Osteoblast (primary cell): ENCODE results near the gene RASAL2. TPM values are rescaled to one million over a fixed set of nuclear protein-coding genes. Genes with fewer than 3 reads are reported as not detected.

Source experiments
- DNase-seq: peaks from one replicate; pipeline ENCODE4 v3.0.0; 2011; ENCODE audit warnings: low spot score, mixed read lengths; ENCODE audit not compliant: insufficient read length; ENCODE audit errors: missing footprints
- H2AFZ ChIP-seq: 2 replicates; pipeline ENCODE4 v1.6.0; 2011; ENCODE audit warnings: mild to moderate bottlenecking, low read length
- H3K27ac ChIP-seq: 2 replicates; pipeline ENCODE4 v1.5.1; 2011; ENCODE audit warnings: mild to moderate bottlenecking, low read depth, low read length, moderate library complexity
- H3K27me3 ChIP-seq: 2 replicates; pipeline ENCODE4 v1.6.0; 2012; ENCODE audit warnings: mild to moderate bottlenecking, control low read depth, inconsistent platforms, low read length, moderate library complexity; ENCODE audit not compliant: insufficient read depth
- H3K36me3 ChIP-seq: 2 replicates; pipeline ENCODE4 v1.5.1; 2011; ENCODE audit warnings: mild to moderate bottlenecking, low read length, control low read depth, moderate library complexity; ENCODE audit not compliant: insufficient read depth
- H3K4me1 ChIP-seq: 2 replicates; pipeline ENCODE4 v1.5.1; 2011; ENCODE audit warnings: mild to moderate bottlenecking, low read length, control low read depth, moderate library complexity; ENCODE audit not compliant: insufficient read depth
- H3K4me2 ChIP-seq: 2 replicates; pipeline ENCODE4 v1.6.0; 2011; ENCODE audit warnings: mild to moderate bottlenecking, low read length; ENCODE audit not compliant: insufficient read depth
- H3K4me3 ChIP-seq: fragments of 200-600 bp; sonication (generic); 3 replicates; pipeline ENCODE4 v1.5.1; 2012; ENCODE audit warnings: mild to moderate bottlenecking, low read length, inconsistent platforms; ENCODE audit not compliant: insufficient read depth
- H3K79me2 ChIP-seq: 2 replicates; pipeline ENCODE4 v1.6.0; 2012; ENCODE audit warnings: mild to moderate bottlenecking, low read length, control low read depth, inconsistent platforms; ENCODE audit not compliant: insufficient read depth
- H3K9me3 ChIP-seq: 2 replicates; pipeline ENCODE4 v1.5.1; 2011; ENCODE audit warnings: low read depth, low read length, control low read depth
- H4K20me1 ChIP-seq: 2 replicates; pipeline ENCODE4 v1.6.0; 2012; ENCODE audit warnings: mild to moderate bottlenecking, low read length, control low read depth; ENCODE audit not compliant: insufficient read depth
- total RNA-seq: library from RNA; depleted of rRNA; stranded (reverse); fragments of >200 nt; gene quantifications from 2 replicates; pipeline ENCODE4 v1.2.3, GENCODE V29; 2012
- TF ChIP-seq, protein P1 (sequence below): IDR thresholded peaks from 2 replicates; pipeline ENCODE4 v1.5.1; 2011; ENCODE audit warnings: mild to moderate bottlenecking, low read depth, low read length, moderate library complexity; ENCODE audit errors: extremely low read depth

RASAL2 gene
- total RNA-seq, 1 donor: 59.4 TPM

DNA sequence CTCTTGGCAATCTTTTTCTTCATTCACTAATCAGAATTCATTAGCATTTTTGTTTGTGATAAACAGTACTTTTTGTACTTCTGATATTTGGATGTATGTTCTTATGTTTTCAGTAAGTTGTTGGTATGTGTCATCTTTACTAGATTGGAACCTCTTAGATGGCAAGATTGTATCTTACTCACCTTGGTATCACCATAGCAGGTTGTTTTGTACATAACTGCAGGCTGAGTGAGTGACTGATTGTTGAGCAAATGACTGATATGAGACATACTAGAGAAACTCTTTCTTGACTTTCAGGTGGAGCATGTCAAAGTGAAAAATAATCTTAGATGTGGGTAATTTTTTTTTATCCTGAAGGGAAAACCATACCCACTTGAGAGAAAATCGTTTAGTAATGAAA is 229.2 kb downstream of the RASAL2 start:
- Histone ChIP-seq H3K4me2 (no peak overlapping the region), H3K79me2 (peaks cover 50% of the 10 kb centered on the region), H3K4me1 (peaks cover 6% of the 10 kb centered on the region), H4K20me1 (peaks cover 22% of the 10 kb centered on the region), H3K27ac (no peak overlapping the region), H3K27me3 (no peaks in the 10 kb centered on the region), H3K36me3 (no peaks in the 10 kb centered on the region), H3K9me3 (no peaks in the 10 kb centered on the region), H3K4me3 (no peak overlapping the region), H2AFZ (no peak overlapping the region)
- no peak for DNase-seq
- TF ChIP-seq, protein P1, sequence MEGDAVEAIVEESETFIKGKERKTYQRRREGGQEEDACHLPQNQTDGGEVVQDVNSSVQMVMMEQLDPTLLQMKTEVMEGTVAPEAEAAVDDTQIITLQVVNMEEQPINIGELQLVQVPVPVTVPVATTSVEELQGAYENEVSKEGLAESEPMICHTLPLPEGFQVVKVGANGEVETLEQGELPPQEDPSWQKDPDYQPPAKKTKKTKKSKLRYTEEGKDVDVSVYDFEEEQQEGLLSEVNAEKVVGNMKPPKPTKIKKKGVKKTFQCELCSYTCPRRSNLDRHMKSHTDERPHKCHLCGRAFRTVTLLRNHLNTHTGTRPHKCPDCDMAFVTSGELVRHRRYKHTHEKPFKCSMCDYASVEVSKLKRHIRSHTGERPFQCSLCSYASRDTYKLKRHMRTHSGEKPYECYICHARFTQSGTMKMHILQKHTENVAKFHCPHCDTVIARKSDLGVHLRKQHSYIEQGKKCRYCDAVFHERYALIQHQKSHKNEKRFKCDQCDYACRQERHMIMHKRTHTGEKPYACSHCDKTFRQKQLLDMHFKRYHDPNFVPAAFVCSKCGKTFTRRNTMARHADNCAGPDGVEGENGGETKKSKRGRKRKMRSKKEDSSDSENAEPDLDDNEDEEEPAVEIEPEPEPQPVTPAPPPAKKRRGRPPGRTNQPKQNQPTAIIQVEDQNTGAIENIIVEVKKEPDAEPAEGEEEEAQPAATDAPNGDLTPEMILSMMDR: no peak

DNA sequence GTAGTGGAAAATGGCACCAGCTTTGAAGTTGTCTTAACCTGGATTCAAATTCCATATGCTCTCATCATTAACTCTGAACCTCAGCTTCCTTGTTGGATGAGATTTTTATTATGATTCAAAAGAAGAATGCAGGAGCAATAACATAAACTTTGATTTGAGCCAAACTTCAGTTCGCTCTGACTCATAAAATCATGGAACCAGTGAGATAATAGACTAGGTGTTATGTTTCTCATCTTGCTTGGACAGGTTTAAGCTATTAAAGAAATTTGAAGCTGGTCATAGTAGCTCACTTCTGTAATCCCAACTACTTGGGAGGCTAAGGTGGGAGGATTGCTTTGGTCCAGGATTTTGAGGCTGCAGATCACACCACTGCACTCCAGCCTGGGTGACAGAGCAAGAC is 230.1 kb downstream of the RASAL2 start:
- H3K36me3 ChIP-seq: no peaks in the 10 kb centered on the region
- peaks cover 24% of the 10 kb centered on the region for H4K20me1 ChIP-seq
- H3K9me3 ChIP-seq: no peaks in the 10 kb centered on the region
- no peak for DNase-seq
- TF ChIP-seq, protein P1: no peak
- H3K4me2 ChIP-seq: no peak overlapping the region
- peaks cover 56% of the 10 kb centered on the region for H3K79me2 ChIP-seq
- peaks cover 6% of the 10 kb centered on the region for H3K4me1 ChIP-seq
- H3K27ac ChIP-seq: no peak overlapping the region
- no peak overlapping the region for H2AFZ ChIP-seq
- H3K4me3 ChIP-seq: no peak overlapping the region
- H3K27me3 ChIP-seq: no peaks in the 10 kb centered on the region

DNA sequence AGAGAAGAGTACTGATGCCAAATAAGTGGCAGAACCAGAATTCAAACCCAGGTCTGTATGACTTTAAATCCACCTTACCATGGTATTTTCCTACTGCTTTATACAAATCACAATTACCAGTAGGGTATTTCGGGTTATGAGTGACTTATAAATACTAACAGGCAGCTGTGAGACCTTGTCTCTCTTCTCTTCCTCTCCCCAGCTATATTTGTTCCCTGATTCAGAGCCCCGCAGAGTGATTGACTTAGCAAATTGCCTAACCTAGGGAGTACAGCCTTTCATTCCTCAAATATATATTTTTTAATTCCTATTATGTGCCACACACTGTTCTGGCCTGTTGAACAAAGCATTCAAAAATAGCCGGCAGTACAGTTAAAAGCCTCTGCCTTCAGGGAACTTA is 234.8 kb downstream of the RASAL2 start:
- TF ChIP-seq, protein P1: no peak
- no peak overlapping the region for H3K4me3 ChIP-seq

DNA sequence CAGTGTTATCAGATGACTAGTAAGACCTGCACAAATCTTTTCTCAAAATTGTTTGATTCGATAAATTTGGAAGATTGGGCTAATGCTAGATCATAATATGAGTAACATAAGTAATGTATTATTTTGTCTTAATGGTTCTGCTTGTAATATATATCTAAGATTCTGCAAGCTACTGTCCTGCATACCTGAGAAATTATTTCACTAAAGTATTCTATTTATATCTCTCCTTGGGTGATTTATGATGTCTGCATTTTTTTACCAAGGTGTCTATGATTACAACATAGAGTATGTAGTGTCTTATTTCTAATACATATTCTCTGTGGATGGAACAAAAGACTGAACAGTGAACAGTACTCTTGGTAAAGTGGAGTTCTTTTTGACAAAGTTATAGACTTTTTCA is 236.2 kb downstream of the RASAL2 start:
- Histone ChIP-seq H3K36me3 (no peaks in the 10 kb centered on the region), H3K4me1 (no peaks in the 10 kb centered on the region), H3K27ac (no peak overlapping the region), H3K4me3 (no peak overlapping the region), H3K27me3 (no peaks in the 10 kb centered on the region), H3K4me2 (no peak overlapping the region), H3K9me3 (no peaks in the 10 kb centered on the region), H4K20me1 (peaks cover 10% of the 10 kb centered on the region), H3K79me2 (peaks cover 56% of the 10 kb centered on the region), H2AFZ (no peak overlapping the region)
- no peak for DNase-seq
- TF ChIP-seq, protein P1: no peak

More for the DNA sequence above, 234.8 kb downstream of the RASAL2 start:
- H3K79me2 ChIP-seq: peaks cover 65% of the 10 kb centered on the region
- no peak for DNase-seq
- H4K20me1 ChIP-seq: peaks cover 18% of the 10 kb centered on the region
- no peaks in the 10 kb centered on the region for H3K36me3 ChIP-seq
- peaks cover 5% of the 10 kb centered on the region for H3K4me1 ChIP-seq
- H2AFZ ChIP-seq: no peak overlapping the region
- no peak overlapping the region for H3K4me2 ChIP-seq
- H3K9me3 ChIP-seq: no peaks in the 10 kb centered on the region
- H3K27me3 ChIP-seq: no peaks in the 10 kb centered on the region
- no peak overlapping the region for H3K27ac ChIP-seq
